Measurements from ENCODE around the gene CDT1. TPM values are rescaled to one million over a fixed set of nuclear protein-coding genes. Genes with fewer than 3 reads are reported as not detected.

Gene CDT1
- total RNA-seq, 1 experiment from 2014 or later = 43.0 TPM

DNA sequence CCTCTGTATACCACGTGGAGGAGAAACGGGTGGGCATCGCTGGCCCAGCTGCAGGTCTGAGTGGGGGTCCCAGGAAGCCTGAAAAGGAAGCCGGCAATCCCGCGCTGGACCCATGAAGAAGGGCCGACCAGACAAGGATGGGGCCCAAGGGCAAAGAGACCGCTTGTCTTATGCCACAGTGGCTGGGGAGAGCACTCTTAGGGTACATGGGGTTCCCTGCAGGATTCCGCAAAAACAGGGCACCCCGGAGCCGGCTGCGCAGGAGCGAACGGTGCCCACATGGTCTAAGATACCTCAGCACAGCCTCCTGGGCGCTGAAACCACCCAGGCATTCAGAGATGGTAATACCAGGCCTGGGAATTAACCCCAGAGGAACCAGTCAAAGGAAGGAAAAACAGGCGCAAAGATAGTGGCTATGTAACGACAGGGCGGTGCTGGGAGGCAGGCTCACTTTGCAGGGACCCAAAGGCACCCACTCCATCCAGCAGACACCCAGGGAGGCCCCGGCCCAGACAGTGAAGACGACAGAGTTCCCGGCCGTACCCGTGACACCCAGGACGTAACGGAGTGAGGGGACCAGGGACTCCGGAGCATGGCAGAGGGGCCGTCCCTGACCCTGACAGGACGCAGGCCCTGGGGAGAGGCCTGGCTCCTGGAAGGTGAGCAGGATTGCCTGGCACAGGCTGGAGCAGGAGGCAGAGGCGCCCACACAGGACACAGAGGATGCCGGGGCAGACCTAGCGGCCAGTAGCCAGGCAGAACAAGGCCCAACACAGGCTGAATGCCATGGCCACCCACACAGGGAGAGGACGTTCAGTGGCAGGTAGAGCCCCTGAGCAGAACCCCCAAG lies 28.8 kb upstream of the CDT1 start:
- ChIA-PET CTCF (no interaction called here), POLR2A (ENCODE audit: unreplicated experiment) (no interaction called here)
- DNase-seq (no peak), ATAC-seq (no peak)
- Histone ChIP-seq H3K4me2 (ENCODE audit: low read length) (no peak overlapping the region), H3K36me3 (ENCODE audit: low read depth, low read length) (no peaks in the 10 kb centered on the region), H4K20me1 (ENCODE audit: low read length) (peaks cover 20% of the 10 kb centered on the region; the same call in 1 of the 2 replicates), H3K27me3 (ENCODE audit: low read length) (no peaks in the 10 kb centered on the region), H3K4me3 (ENCODE audit: low read length) (no peak overlapping the region), H3K4me1 (ENCODE audit: insufficient read depth, low read length) (peaks cover 29% of the 10 kb centered on the region), H3K9ac (ENCODE audit: low read length) (no peak overlapping the region), H3K9me2 (replicated peaks; ENCODE audit: low read length) (no peaks in the 10 kb centered on the region), H3K79me2 (ENCODE audit: low read length) (peaks cover 98% of the 10 kb centered on the region), H3K9me3 (ENCODE audit: low read length) (no peaks in the 10 kb centered on the region), H3F3A (ENCODE audit: low read length, unreplicated experiment) (no peaks in the 10 kb centered on the region), H3K27ac (ENCODE audit: low read length) (no peak overlapping the region), H2AFZ (ENCODE audit: low read length) (no peak overlapping the region)
- intact Hi-C loops (cut with micrococcal nuclease) = no loop called here
- no peak for TF ChIP-seq EZH2phosphoT487 (IDR thresholded peaks at IDR 0.05; ENCODE audit: borderline replicate concordance, low read length)
- TF ChIP-seq, protein P1, sequence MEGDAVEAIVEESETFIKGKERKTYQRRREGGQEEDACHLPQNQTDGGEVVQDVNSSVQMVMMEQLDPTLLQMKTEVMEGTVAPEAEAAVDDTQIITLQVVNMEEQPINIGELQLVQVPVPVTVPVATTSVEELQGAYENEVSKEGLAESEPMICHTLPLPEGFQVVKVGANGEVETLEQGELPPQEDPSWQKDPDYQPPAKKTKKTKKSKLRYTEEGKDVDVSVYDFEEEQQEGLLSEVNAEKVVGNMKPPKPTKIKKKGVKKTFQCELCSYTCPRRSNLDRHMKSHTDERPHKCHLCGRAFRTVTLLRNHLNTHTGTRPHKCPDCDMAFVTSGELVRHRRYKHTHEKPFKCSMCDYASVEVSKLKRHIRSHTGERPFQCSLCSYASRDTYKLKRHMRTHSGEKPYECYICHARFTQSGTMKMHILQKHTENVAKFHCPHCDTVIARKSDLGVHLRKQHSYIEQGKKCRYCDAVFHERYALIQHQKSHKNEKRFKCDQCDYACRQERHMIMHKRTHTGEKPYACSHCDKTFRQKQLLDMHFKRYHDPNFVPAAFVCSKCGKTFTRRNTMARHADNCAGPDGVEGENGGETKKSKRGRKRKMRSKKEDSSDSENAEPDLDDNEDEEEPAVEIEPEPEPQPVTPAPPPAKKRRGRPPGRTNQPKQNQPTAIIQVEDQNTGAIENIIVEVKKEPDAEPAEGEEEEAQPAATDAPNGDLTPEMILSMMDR (conservative IDR thresholded peaks at IDR 0.05; ENCODE audit: low read depth, low read length) = no peak
- no peak for TF ChIP-seq EZH2 (IDR thresholded peaks at IDR 0.05; ENCODE audit: low read length, unreplicated experiment)
- BruUV-seq (replicated peaks) = no TSS peak

DNA sequence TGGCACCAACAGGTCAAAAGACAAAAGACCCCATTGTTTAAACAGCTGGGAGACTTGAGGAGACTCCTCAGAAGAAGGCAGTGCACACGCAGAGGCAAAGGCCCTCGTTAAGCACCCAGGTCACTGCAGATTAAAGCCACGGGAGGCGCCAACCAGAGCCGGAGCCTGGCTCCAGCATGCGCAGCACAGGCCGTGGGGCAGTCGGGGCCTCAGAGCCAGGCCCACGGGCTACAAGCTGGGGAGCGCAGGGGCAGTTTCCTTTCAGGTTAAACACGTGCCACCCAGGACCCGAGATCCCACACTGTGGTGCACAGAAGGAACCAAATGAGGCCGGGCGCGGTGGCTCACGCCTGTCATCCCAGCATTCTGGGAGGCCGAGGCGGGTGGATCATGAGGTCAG lies 27.8 kb upstream of the CDT1 start:
- Histone ChIP-seq H3K79me2 (ENCODE audit: low read length) (peaks cover 98% of the 10 kb centered on the region), H3K9me3 (ENCODE audit: low read length) (no peaks in the 10 kb centered on the region), H3K4me3 (ENCODE audit: low read length) (no peak overlapping the region), H3K9me2 (replicated peaks; ENCODE audit: low read length) (no peaks in the 10 kb centered on the region), H3K9ac (ENCODE audit: low read length) (no peak overlapping the region), H3K4me2 (ENCODE audit: low read length) (no peak overlapping the region), H3K27me3 (ENCODE audit: low read length) (no peaks in the 10 kb centered on the region), H4K20me1 (ENCODE audit: low read length) (peaks cover 19% of the 10 kb centered on the region; the same call in 1 of the 2 replicates), H3K4me1 (ENCODE audit: insufficient read depth, low read length) (peaks cover 25% of the 10 kb centered on the region), H3K27ac (ENCODE audit: low read length) (no peak overlapping the region), H2AFZ (ENCODE audit: low read length) (no peak overlapping the region), H3K36me3 (ENCODE audit: low read depth, low read length) (no peaks in the 10 kb centered on the region), H3F3A (ENCODE audit: low read length, unreplicated experiment) (no peaks in the 10 kb centered on the region)
- ChIA-PET POLR2A (ENCODE audit: unreplicated experiment) (no interaction called here), CTCF (no interaction called here)
- no peak for DNase-seq
- ATAC-seq = no peak
- BruUV-seq (replicated peaks) = no TSS peak
- intact Hi-C loops (cut with micrococcal nuclease) = no loop called here
- no peak for TF ChIP-seq EZH2phosphoT487 (IDR thresholded peaks at IDR 0.05; ENCODE audit: borderline replicate concordance, low read length)
- no peak for TF ChIP-seq EZH2 (IDR thresholded peaks at IDR 0.05; ENCODE audit: low read length, unreplicated experiment)
- TF ChIP-seq, protein P1 (conservative IDR thresholded peaks at IDR 0.05; ENCODE audit: low read depth, low read length) = no peak

Measured in PC-3 (cell line).